T-cell (primary cell): ENCODE measurements around the gene SLC16A8. TPM values are rescaled to one million over a fixed set of nuclear protein-coding genes. Genes with fewer than 3 reads are reported as not detected.

Source experiments
- ATAC-seq, 4 experiments: fragments of 200-7000 bp in 3 of 4; fragments of 150-1000 bp in 1 of 4; cut with Tn5 transposase; replicated peaks in 1 of 4; 1 replicate in 3 of 4; 2 replicates in 1 of 4; pipeline ENCODE4 v1.10.0; 2021; ENCODE audit warnings: moderate library complexity in 3 of 4, mild to moderate bottlenecking in 2 of 4, moderate number of reproducible peaks in 1 of 4
- CTCF ChIA-PET, 2 donors: fragments of 300-600 bp; sonication (Branson Sonifier 250); formaldehyde crosslinking; loops; one replicate each; lab custom pipeline; 2022; ENCODE audit warnings: antibody characterized with exemption in 2 of 2; lab: Charles Lee
- POLR2A ChIA-PET, 2 donors: fragments of 300-600 bp; sonication (Branson Sonifier 250); formaldehyde crosslinking; loops; one replicate each; lab custom pipeline; 2022; ENCODE audit warnings: antibody characterized with exemption in 2 of 2; lab: Charles Lee
- DNase-seq, 35 experiments: peaks; one replicate each; pipeline versions ENCODE4 v3.0.0 to v3.0.0-alpha.2; 2013 to 2023
- H3K27ac ChIP-seq: one replicate; pipeline ENCODE4 v1.5.1; 2013; ENCODE audit warnings: low read length
- H3K27me3 ChIP-seq, 2 experiments: replicated peaks in 1 of 2; 1 replicate in 1 of 2; 2 replicates in 1 of 2; pipeline versions ENCODE4 v1.6.1 to v1.7.0; 2013; ENCODE audit warnings: low read length in 1 of 2, mixed read lengths in 1 of 2; ENCODE audit not compliant: control insufficient read depth in 2 of 2, insufficient read depth in 2 of 2; ENCODE audit errors: extremely low read depth in 1 of 2
- H3K36me3 ChIP-seq, 2 donors: 1 replicate in 1 of 2; 2 replicates in 1 of 2; pipeline versions ENCODE4 v1.6.1 to v1.7.0; 2013; ENCODE audit warnings: low read length in 1 of 2; ENCODE audit not compliant: control insufficient read depth in 2 of 2, insufficient read depth in 1 of 2; ENCODE audit errors: extremely low read depth in 1 of 2
- H3K4me1 ChIP-seq, 2 experiments: 1 replicate in 1 of 2; 2 replicates in 1 of 2; pipeline versions ENCODE4 v1.6.1 to v1.7.0; 2013; ENCODE audit warnings: low read length in 2 of 2, mixed read lengths in 1 of 2; ENCODE audit not compliant: insufficient read depth in 2 of 2, control insufficient read depth in 1 of 2; ENCODE audit errors: extremely low read depth in 1 of 2
- H3K4me3 ChIP-seq, 2 donors: 1 replicate in 1 of 2; 2 replicates in 1 of 2; pipeline versions ENCODE4 v1.5.1 to v1.7.0; 2013; ENCODE audit warnings: mild to moderate bottlenecking in 2 of 2, low read length in 1 of 2, moderate library complexity in 1 of 2; ENCODE audit not compliant: control insufficient read depth in 1 of 2; ENCODE audit errors: extremely low read depth in 1 of 2
- H3K9me3 ChIP-seq: 2 replicates; pipeline ENCODE4 v1.7.0; 2013
- H3K27ac Mint-ChIP-seq, 2 donors: one replicate each; pipeline ENCODE4 v1.8.0; 2020 to 2021; ENCODE audit warnings: mild to moderate bottlenecking in 2 of 2, mixed read lengths in 2 of 2
- H3K27me3 Mint-ChIP-seq, 2 donors: one replicate each; pipeline ENCODE4 v1.8.0; 2021 to 2022; ENCODE audit warnings: mixed read lengths in 2 of 2
- H3K36me3 Mint-ChIP-seq: one replicate; pipeline ENCODE4 v1.8.0; 2021; ENCODE audit warnings: mixed read lengths
- H3K4me1 Mint-ChIP-seq, 3 donors: one replicate each; pipeline ENCODE4 v1.8.0; 2020 to 2022; ENCODE audit warnings: mixed read lengths in 3 of 3, mild to moderate bottlenecking in 1 of 3
- H3K4me3 Mint-ChIP-seq, 3 donors: one replicate each; pipeline ENCODE4 v1.8.0; 2020 to 2022; ENCODE audit warnings: mild to moderate bottlenecking in 3 of 3, mixed read lengths in 3 of 3, moderate library complexity in 3 of 3
- H3K9me3 Mint-ChIP-seq, 3 donors: one replicate each; pipeline ENCODE4 v1.8.0; 2020 to 2022; ENCODE audit warnings: mixed read lengths in 3 of 3
- WGBS: methylation state at CpG from one replicate; pipeline ENCODE4 v1.1.5; 2013; ENCODE audit warnings: missing lambda C conversion rate; ENCODE audit not compliant: insufficient coverage; 5-methylcytosine and 5-hydroxymethylcytosine counted together
- total RNA-seq, 35 experiments: library from RNA in 6 of 35; stranded (reverse) in 6 of 35; fragments of 120-200 nt in 1 of 35; gene quantifications; one replicate each; pipeline versions ENCODE4 v1.2.1 to v1.2.4 and lab custom pipeline; 2013 to 2026

The SLC16A8 gene
- total RNA-seq, 5 donors from 2014 or later (not counting 1 experiment from before 2014, with no cell fraction given) = 0.19 TPM; not detected in 4

- Histone ChIP-seq H3K4me1 (no peaks in the 10 kb centered on the region), H3K36me3 (no peaks in the 10 kb centered on the region), H3K4me3 (no peak overlapping the region), H3K27ac (no peak overlapping the region), H3K27me3 (peaks cover 0 to 4% of the 10 kb centered on the region in 2 experiments), H3K9me3 (no peaks in the 10 kb centered on the region)
- no peak for ATAC-seq
- ChIA-PET POLR2A (no interaction called here), CTCF (no interaction called here)
- Mint-ChIP-seq H3K9me3 (no peaks in the 10 kb centered on the region), H3K36me3 (no peaks in the 10 kb centered on the region), H3K4me1 (no peaks in the 10 kb centered on the region), H3K27me3 (no peaks in the 10 kb centered on the region), H3K4me3 (no peak overlapping the region), H3K27ac (no peak overlapping the region)
- no peak for DNase-seq
- 87% methylated on average over 9 of the region's 10 CpGs for WGBS
Measured at GRCh38 chr22:38036392-38037062, 47.5 kb downstream of the SLC16A8 start.

GRCh38 chr22:38035530-38035885, 48.5 kb downstream of the SLC16A8 start:
- ATAC-seq (no peak), DNase-seq (no peak)
- H3K27ac ChIP-seq = no peak overlapping the region
- ChIA-PET POLR2A (no interaction called here), CTCF (no interaction called here)
- Mint-ChIP-seq H3K27me3 (no peaks in the 10 kb centered on the region), H3K9me3 (no peaks in the 10 kb centered on the region), H3K27ac (no peak overlapping the region), H3K4me1 (no peaks in the 10 kb centered on the region), H3K36me3 (no peaks in the 10 kb centered on the region), H3K4me3 (no peak overlapping the region)
- H3K9me3 ChIP-seq = no peaks in the 10 kb centered on the region
- peaks cover 0 to 4% of the 10 kb centered on the region in 2 experiments for H3K27me3 ChIP-seq
- 92% methylated on average over 5 of the region's 9 CpGs for WGBS
- H3K4me3 ChIP-seq = no peak overlapping the region
- H3K4me1 ChIP-seq = no peaks in the 10 kb centered on the region
- no peaks in the 10 kb centered on the region for H3K36me3 ChIP-seq

GRCh38 chr22:38034884-38035529, 49.0 kb downstream of the SLC16A8 start:
- no peaks in the 10 kb centered on the region for H3K4me1 ChIP-seq
- no peaks in the 10 kb centered on the region for H3K9me3 ChIP-seq
- no peak overlapping the region for H3K27ac Mint-ChIP-seq
- H3K36me3 Mint-ChIP-seq = no peaks in the 10 kb centered on the region
- H3K27me3 Mint-ChIP-seq = no peaks in the 10 kb centered on the region
- DNase-seq (no peak), ATAC-seq (no peak)
- no peaks in the 10 kb centered on the region for H3K4me1 Mint-ChIP-seq
- H3K4me3 Mint-ChIP-seq = no peak overlapping the region
- H3K27me3 ChIP-seq = peaks cover 0 to 4% of the 10 kb centered on the region in 2 experiments
- H3K4me3 ChIP-seq = no peak overlapping the region
- H3K9me3 Mint-ChIP-seq = no peaks in the 10 kb centered on the region
- CTCF ChIA-PET = interaction anchor here in 1 of 2 donors (0.6 kb wide), 1 partner anchor 39 kb away, joined by 3 read pairs; no protein-coding TSS in a partner anchor
- no peak overlapping the region for H3K27ac ChIP-seq
- POLR2A ChIA-PET = no interaction called here
- H3K36me3 ChIP-seq = no peaks in the 10 kb centered on the region
- 82% methylated on average over 5 of the region's 11 CpGs for WGBS

- H3K27me3 ChIP-seq = peaks cover 0 to 4% of the 10 kb centered on the region in 2 experiments
- DNase-seq (no peak), ATAC-seq (no peak)
- no peak overlapping the region for H3K4me3 Mint-ChIP-seq
- ChIA-PET CTCF (interaction anchor here in 1 of 2 donors (0.6 kb wide), 1 partner anchor 38 kb away, joined by 3 read pairs; no protein-coding TSS in a partner anchor), POLR2A (no interaction called here)
- 71% methylated on average over 11 of the region's 15 CpGs for WGBS
- H3K27me3 Mint-ChIP-seq = no peaks in the 10 kb centered on the region
- H3K36me3 Mint-ChIP-seq = no peaks in the 10 kb centered on the region
- H3K9me3 ChIP-seq = no peaks in the 10 kb centered on the region
- H3K9me3 Mint-ChIP-seq = no peaks in the 10 kb centered on the region
- H3K27ac ChIP-seq = no peak overlapping the region
- no peaks in the 10 kb centered on the region for H3K4me1 ChIP-seq
- H3K27ac Mint-ChIP-seq = no peak overlapping the region
- no peaks in the 10 kb centered on the region for H3K36me3 ChIP-seq
- no peaks in the 10 kb centered on the region for H3K4me1 Mint-ChIP-seq
- H3K4me3 ChIP-seq = no peak overlapping the region
Measured at GRCh38 chr22:38034278-38034882, 49.6 kb downstream of the SLC16A8 start.

GRCh38 chr22:38033522-38034277, 50.3 kb downstream of the SLC16A8 start:
- 84% methylated on average over 23 of the region's 27 CpGs for WGBS
- Histone ChIP-seq H3K36me3 (no peaks in the 10 kb centered on the region), H3K4me1 (no peaks in the 10 kb centered on the region), H3K27me3 (peaks cover 0 to 2% of the 10 kb centered on the region in 2 experiments), H3K9me3 (no peaks in the 10 kb centered on the region), H3K4me3 (no peak overlapping the region), H3K27ac (no peak overlapping the region)
- DNase-seq (no peak), ATAC-seq (no peak)
- Mint-ChIP-seq H3K9me3 (no peaks in the 10 kb centered on the region), H3K27ac (no peak overlapping the region), H3K4me1 (no peaks in the 10 kb centered on the region), H3K27me3 (no peaks in the 10 kb centered on the region), H3K36me3 (no peaks in the 10 kb centered on the region), H3K4me3 (no peak overlapping the region)
- ChIA-PET POLR2A (no interaction called here), CTCF (interaction anchor here in 1 of 2 donors (0.6 kb wide), 1 partner anchor 10 kb away, joined by 3 read pairs; no protein-coding TSS in a partner anchor)
